HL-60 (cell line): ENCODE measurements around the gene ATF6.

Source experiments
- DNase-seq, 2 experiments: peaks; one replicate each; pipeline ENCODE4 v3.0.0-alpha.2; 2010 to 2020; ENCODE audit warnings: low read depth in 1 of 2, low spot score in 1 of 2
- H3K27ac ChIP-seq: fragments of 250-450 bp; sonication (Bioruptor Pico); replicated peaks from 2 replicates; pipeline ENCODE4 v1.5.1; 2020; ENCODE audit warnings: mild to moderate bottlenecking, moderate library complexity
- H3K27me3 ChIP-seq: fragments of 250-450 bp; sonication (Bioruptor Pico); 2 replicates; pipeline ENCODE4 v1.5.1; 2021; ENCODE audit warnings: mild to moderate bottlenecking, moderate library complexity; ENCODE audit not compliant: insufficient read depth, poor library complexity, severe bottlenecking
- H3K4me3 ChIP-seq: replicated peaks from 2 replicates; pipeline ENCODE4 v1.5.1; 2011; ENCODE audit warnings: mild to moderate bottlenecking, control low read depth, low read length; ENCODE audit not compliant: insufficient read depth
- GABPA ChIP-seq: IDR thresholded peaks from 2 replicates; pipeline ENCODE4 v1.6.1; 2012; ENCODE audit warnings: low read depth
- POLR2AphosphoS5 ChIP-seq: IDR thresholded peaks from 2 replicates; pipeline ENCODE4 v1.6.1; 2012; ENCODE audit warnings: low read depth
- SPI1 ChIP-seq: IDR thresholded peaks from 2 replicates; pipeline ENCODE4 v1.6.1; 2012; ENCODE audit warnings: low read depth, mild to moderate bottlenecking, borderline replicate concordance
- TF ChIP-seq, protein P1 (sequence below): IDR thresholded peaks from 2 replicates; pipeline ENCODE4 v1.6.1; 2012; ENCODE audit warnings: low read depth; ENCODE audit not compliant: insufficient replicate concordance
- TF ChIP-seq, protein P2 (sequence below): IDR thresholded peaks from one replicate; pipeline ENCODE4 v1.5.1; 2011; ENCODE audit warnings: low read length, control low read depth, inconsistent platforms; ENCODE audit not compliant: insufficient read depth

ATF6 gene

DNA sequence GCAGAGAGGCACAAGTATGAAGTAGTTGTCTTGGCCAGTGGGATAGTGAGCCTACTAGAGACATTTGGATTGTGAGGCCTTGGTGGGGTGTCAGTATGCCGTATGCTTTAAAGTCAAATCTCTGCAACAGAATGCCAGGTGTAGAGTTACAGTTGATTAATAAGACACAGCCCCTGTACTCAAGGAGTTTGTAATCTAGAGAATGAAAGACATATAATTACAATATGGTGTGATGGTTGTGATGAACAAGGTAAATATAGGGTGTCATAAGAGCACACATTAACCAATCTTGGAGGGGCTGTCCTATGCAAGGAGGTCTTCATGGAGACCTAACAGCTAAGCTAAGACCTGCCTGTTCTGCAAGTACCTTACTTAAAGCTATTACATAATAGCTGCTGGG is 113.1 kb downstream of the ATF6 start:
- no peaks in the 10 kb centered on the region for H3K27me3 ChIP-seq
- DNase-seq = no peak
- no peak overlapping the region for H3K27ac ChIP-seq
- no peak overlapping the region for H3K4me3 ChIP-seq
- TF ChIP-seq SPI1 (no peak), GABPA (no peak), POLR2AphosphoS5 (no peak)
- TF ChIP-seq, protein P1, sequence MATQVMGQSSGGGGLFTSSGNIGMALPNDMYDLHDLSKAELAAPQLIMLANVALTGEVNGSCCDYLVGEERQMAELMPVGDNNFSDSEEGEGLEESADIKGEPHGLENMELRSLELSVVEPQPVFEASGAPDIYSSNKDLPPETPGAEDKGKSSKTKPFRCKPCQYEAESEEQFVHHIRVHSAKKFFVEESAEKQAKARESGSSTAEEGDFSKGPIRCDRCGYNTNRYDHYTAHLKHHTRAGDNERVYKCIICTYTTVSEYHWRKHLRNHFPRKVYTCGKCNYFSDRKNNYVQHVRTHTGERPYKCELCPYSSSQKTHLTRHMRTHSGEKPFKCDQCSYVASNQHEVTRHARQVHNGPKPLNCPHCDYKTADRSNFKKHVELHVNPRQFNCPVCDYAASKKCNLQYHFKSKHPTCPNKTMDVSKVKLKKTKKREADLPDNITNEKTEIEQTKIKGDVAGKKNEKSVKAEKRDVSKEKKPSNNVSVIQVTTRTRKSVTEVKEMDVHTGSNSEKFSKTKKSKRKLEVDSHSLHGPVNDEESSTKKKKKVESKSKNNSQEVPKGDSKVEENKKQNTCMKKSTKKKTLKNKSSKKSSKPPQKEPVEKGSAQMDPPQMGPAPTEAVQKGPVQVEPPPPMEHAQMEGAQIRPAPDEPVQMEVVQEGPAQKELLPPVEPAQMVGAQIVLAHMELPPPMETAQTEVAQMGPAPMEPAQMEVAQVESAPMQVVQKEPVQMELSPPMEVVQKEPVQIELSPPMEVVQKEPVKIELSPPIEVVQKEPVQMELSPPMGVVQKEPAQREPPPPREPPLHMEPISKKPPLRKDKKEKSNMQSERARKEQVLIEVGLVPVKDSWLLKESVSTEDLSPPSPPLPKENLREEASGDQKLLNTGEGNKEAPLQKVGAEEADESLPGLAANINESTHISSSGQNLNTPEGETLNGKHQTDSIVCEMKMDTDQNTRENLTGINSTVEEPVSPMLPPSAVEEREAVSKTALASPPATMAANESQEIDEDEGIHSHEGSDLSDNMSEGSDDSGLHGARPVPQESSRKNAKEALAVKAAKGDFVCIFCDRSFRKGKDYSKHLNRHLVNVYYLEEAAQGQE = no peak
- TF ChIP-seq, protein P2, sequence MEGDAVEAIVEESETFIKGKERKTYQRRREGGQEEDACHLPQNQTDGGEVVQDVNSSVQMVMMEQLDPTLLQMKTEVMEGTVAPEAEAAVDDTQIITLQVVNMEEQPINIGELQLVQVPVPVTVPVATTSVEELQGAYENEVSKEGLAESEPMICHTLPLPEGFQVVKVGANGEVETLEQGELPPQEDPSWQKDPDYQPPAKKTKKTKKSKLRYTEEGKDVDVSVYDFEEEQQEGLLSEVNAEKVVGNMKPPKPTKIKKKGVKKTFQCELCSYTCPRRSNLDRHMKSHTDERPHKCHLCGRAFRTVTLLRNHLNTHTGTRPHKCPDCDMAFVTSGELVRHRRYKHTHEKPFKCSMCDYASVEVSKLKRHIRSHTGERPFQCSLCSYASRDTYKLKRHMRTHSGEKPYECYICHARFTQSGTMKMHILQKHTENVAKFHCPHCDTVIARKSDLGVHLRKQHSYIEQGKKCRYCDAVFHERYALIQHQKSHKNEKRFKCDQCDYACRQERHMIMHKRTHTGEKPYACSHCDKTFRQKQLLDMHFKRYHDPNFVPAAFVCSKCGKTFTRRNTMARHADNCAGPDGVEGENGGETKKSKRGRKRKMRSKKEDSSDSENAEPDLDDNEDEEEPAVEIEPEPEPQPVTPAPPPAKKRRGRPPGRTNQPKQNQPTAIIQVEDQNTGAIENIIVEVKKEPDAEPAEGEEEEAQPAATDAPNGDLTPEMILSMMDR = no peak

DNA sequence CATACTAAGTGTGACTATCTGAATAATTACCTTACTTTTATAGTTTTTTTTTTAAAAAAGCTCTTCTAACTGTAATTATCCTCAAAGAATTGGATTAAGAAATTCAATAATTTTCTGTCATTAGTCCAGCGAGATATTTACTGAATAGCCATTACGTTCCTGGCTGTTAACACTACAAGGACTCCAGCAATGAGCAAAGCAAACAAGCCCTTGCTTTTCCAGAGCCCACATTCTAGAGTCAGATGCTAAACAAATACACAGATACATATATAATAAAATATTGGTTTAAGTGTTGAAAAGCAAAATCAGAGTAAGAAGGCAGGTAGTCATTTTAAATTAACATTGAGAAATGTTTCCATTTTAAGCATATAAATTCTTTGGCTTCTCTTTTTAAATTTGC is 118.4 kb downstream of the ATF6 start:
- no peaks in the 10 kb centered on the region for H3K27me3 ChIP-seq
- H3K4me3 ChIP-seq = no peak overlapping the region
- no peak overlapping the region for H3K27ac ChIP-seq
- TF ChIP-seq POLR2AphosphoS5 (no peak), SPI1 (no peak), GABPA (no peak)
- TF ChIP-seq, protein P2 = no peak
- DNase-seq = no peak

DNA sequence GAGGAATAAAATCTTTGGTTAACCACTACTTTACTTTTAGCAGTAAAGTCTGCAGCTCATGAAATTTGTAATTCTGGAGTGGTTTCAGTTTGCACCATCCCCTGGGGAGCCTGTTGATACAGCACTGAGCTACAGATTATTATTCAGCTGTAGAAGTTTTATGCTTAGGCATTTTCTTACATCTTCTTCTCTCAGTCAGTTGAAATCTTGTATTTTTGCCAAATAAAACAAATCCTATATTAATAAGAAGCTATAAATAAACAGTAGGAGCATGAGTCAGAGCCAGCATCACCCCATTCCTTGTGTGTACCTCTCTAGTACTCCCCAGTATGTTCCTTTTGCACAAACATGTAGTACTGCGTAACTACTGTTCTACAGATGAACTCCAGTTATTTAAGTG is 118.9 kb downstream of the ATF6 start:
- H3K27me3 ChIP-seq = no peaks in the 10 kb centered on the region
- H3K4me3 ChIP-seq = no peak overlapping the region
- DNase-seq = no peak
- TF ChIP-seq GABPA (no peak), POLR2AphosphoS5 (no peak)
- TF ChIP-seq, protein P2 = no peak
- H3K27ac ChIP-seq = no peak overlapping the region

DNA sequence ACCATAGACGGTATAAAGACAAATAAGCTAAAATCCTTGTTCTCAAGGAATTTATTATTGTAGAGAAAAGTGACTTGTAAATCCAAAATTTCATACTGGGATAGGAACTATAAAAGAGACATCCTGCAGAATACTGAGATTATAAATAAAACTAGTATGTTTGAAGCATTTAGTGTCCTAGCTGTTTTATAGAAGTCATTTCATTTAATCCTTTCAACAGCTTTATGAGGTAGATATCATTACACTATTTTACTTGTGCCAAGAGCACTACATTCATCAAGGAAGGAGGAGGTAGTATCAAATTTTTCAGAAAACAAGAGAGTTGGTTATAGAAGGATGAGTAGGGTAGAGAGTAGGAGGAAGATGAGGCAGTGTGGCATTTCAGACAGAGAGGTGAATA is 119.6 kb downstream of the ATF6 start:
- TF ChIP-seq, protein P2 = no peak
- no peak for TF ChIP-seq GABPA
- no peak for TF ChIP-seq POLR2AphosphoS5
- TF ChIP-seq, protein P1 = no peak
- TF ChIP-seq SPI1 = no peak
- Histone ChIP-seq H3K27me3 (no peaks in the 10 kb centered on the region), H3K27ac (no peak overlapping the region), H3K4me3 (no peak overlapping the region)
- no peak for DNase-seq
